Endodermal cell (in vitro differentiated cells): ENCODE data around the gene PRELP. TPM values are rescaled to one million over a fixed set of nuclear protein-coding genes. Genes with fewer than 3 reads are reported as not detected.

Experiments used
- DNase-seq: peaks from one replicate; pipeline ENCODE4 v3.0.0-alpha.2; 2017
- H3K27ac ChIP-seq: 2 replicates; pipeline ENCODE4 v1.5.1; 2013; ENCODE audit warnings: mild to moderate bottlenecking, low read depth, low read length, moderate library complexity
- H3K27me3 ChIP-seq: 2 replicates; pipeline ENCODE4 v1.6.1; 2013; ENCODE audit warnings: mild to moderate bottlenecking, low read length, moderate library complexity; ENCODE audit not compliant: insufficient read depth, control insufficient read depth, poor library complexity, severe bottlenecking
- H3K36me3 ChIP-seq: 2 replicates; pipeline ENCODE4 v1.7.0; 2013; ENCODE audit warnings: mild to moderate bottlenecking, low read length, moderate library complexity; ENCODE audit not compliant: control insufficient read depth, insufficient read depth
- H3K4me1 ChIP-seq: one replicate; pipeline ENCODE4 v1.7.0; 2013; ENCODE audit warnings: low read length; ENCODE audit not compliant: control insufficient read depth, insufficient read depth
- H3K4me3 ChIP-seq: 2 replicates; pipeline ENCODE4 v1.5.1; 2013; ENCODE audit warnings: mild to moderate bottlenecking, low read length, moderate library complexity
- H3K9ac ChIP-seq: 2 replicates; pipeline ENCODE4 v1.6.1; 2013; ENCODE audit warnings: mild to moderate bottlenecking, low read length, moderate library complexity; ENCODE audit not compliant: poor library complexity, severe bottlenecking; ENCODE audit errors: extremely low read depth
- H3K9me3 ChIP-seq: 2 replicates; pipeline ENCODE4 v1.6.1; 2013; ENCODE audit warnings: mild to moderate bottlenecking, low read length, moderate library complexity; ENCODE audit not compliant: control insufficient read depth
- H3K27ac Mint-ChIP-seq: 2 replicates; pipeline ENCODE4 v1.8.0; 2020; ENCODE audit warnings: mixed read lengths
- H3K27me3 Mint-ChIP-seq: 2 replicates; pipeline ENCODE4 v1.8.0; 2021; ENCODE audit warnings: mild to moderate bottlenecking, mixed read lengths; ENCODE audit not compliant: insufficient read depth
- H3K36me3 Mint-ChIP-seq: 2 replicates; pipeline ENCODE4 v1.8.0; 2020; ENCODE audit warnings: low read depth, mixed read lengths
- H3K4me1 Mint-ChIP-seq: 2 replicates; pipeline ENCODE4 v1.8.0; 2020; ENCODE audit warnings: mixed read lengths
- H3K4me3 Mint-ChIP-seq: 2 replicates; pipeline ENCODE4 v1.8.0; 2020; ENCODE audit warnings: mild to moderate bottlenecking, moderate library complexity, mixed read lengths
- H3K9me3 Mint-ChIP-seq: 2 replicates; pipeline ENCODE4 v1.8.0; 2020; ENCODE audit warnings: mild to moderate bottlenecking, mixed read lengths
- CTCF ChIP-seq: fragments of 200-600 bp; sonication (generic); conservative IDR thresholded peaks from 2 replicates; pipeline ENCODE4 v1.5.0; 2021; ENCODE audit warnings: antibody characterized with exemption, mild to moderate bottlenecking
- WGBS, 2 experiments: methylation state at CpG; one replicate each; pipeline versions ENCODE4 v1.1.5 to v1.1.7; 2013; ENCODE audit warnings: missing lambda C conversion rate in 2 of 2, mixed read lengths in 1 of 2; ENCODE audit not compliant: insufficient coverage in 1 of 2, insufficient read length in 1 of 2; 5-methylcytosine and 5-hydroxymethylcytosine counted together
- total RNA-seq, 2 donors: library from RNA; stranded (reverse); fragmentation: NEBNext Ultra II Directional in 1 of 2; extraction: Animal tissue kit (Norgen Biotek cat#: 25700) in 1 of 2; gene quantifications; 2 replicates in 1 of 2; 3 replicates in 1 of 2; pipeline ENCODE4 v1.2.1, GENCODE V29; 2021

PRELP gene
- total RNA-seq, 2 donors from 2014 or later: 0.66 to 3.9 TPM

GRCh38 chr1:203511930-203512329 is 36.3 kb downstream of the PRELP start:
- no peak for TF ChIP-seq CTCF
- Histone ChIP-seq H3K9me3 (no peaks in the 10 kb centered on the region), H3K4me3 (no peak overlapping the region), H3K4me1 (peaks cover 20% of the 10 kb centered on the region), H3K36me3 (no peaks in the 10 kb centered on the region), H3K9ac (no peak overlapping the region), H3K27ac (no peak overlapping the region), H3K27me3 (peaks cover 6% of the 10 kb centered on the region)
- Mint-ChIP-seq H3K36me3 (no peaks in the 10 kb centered on the region), H3K4me3 (no peak overlapping the region), H3K9me3 (no peaks in the 10 kb centered on the region), H3K27ac (no peak overlapping the region), H3K4me1 (peaks cover 57% of the 10 kb centered on the region), H3K27me3 (peaks cover 22% of the 10 kb centered on the region)
- 95 to 100% methylated on average over 1 to 3 of the region's 4 CpGs for WGBS, 2 experiments
- DNase-seq: peak; percentile 42

- peaks cover 17% of the 10 kb centered on the region for H3K4me1 ChIP-seq
Observed at GRCh38 chr1:203512517-203512847, 36.9 kb downstream of the PRELP start.

GRCh38 chr1:203512848-203513584 is 37.4 kb downstream of the PRELP start:
- Mint-ChIP-seq H3K4me1 (peaks cover 56% of the 10 kb centered on the region), H3K36me3 (no peaks in the 10 kb centered on the region), H3K27me3 (peaks cover 32% of the 10 kb centered on the region), H3K9me3 (no peaks in the 10 kb centered on the region), H3K4me3 (peak overlapping the region; percentile 40), H3K27ac (peak overlapping the region; percentile 1)
- peak; percentile 72 for DNase-seq
- Histone ChIP-seq H3K9me3 (no peaks in the 10 kb centered on the region), H3K27ac (peak overlapping the region; percentile 15), H3K4me1 (peaks cover 17% of the 10 kb centered on the region), H3K9ac (no peak overlapping the region), H3K4me3 (no peak overlapping the region), H3K27me3 (peaks cover 12% of the 10 kb centered on the region), H3K36me3 (no peaks in the 10 kb centered on the region)
- WGBS, 2 experiments: 69 to 77% methylated on average over 7 to 10 of the region's 10 CpGs
- TF ChIP-seq CTCF: no peak

More at GRCh38 chr1:203512517-203512847, 36.9 kb downstream of the PRELP start:
- no peaks in the 10 kb centered on the region for H3K36me3 ChIP-seq
- peak overlapping the region; percentile 7 for H3K27ac ChIP-seq
- H3K27me3 ChIP-seq: peaks cover 12% of the 10 kb centered on the region
- Mint-ChIP-seq H3K27ac (peak overlapping the region; percentile 1), H3K36me3 (no peaks in the 10 kb centered on the region), H3K4me1 (peaks cover 58% of the 10 kb centered on the region), H3K9me3 (no peaks in the 10 kb centered on the region), H3K27me3 (peaks cover 28% of the 10 kb centered on the region), H3K4me3 (no peak overlapping the region)
- no peak for DNase-seq
- H3K9me3 ChIP-seq: no peaks in the 10 kb centered on the region
- H3K9ac ChIP-seq: no peak overlapping the region
- 29 to 57% methylated on average over 1 of the region's 1 CpG for WGBS, 2 experiments
- no peak for TF ChIP-seq CTCF
- H3K4me3 ChIP-seq: no peak overlapping the region
